Uterus (tissue), 2 donors: ENCODE results near the gene SLC9A6.

ENCODE experiments used
- POLR2A ChIP-seq, 2 donors: fragments of 450-650 bp; IDR thresholded peaks; one replicate each; pipeline ENCODE4 v1.6.1; 2016; ENCODE audit warnings: antibody characterized with exemption in 2 of 2, mild to moderate bottlenecking in 1 of 2, moderate library complexity in 1 of 2
- TF ChIP-seq, protein P1 (sequence below), 4 experiments: fragments of 200-600 bp in 2 of 4; fragments of 450-650 bp in 2 of 4; sonication (generic) in 2 of 4; IDR thresholded peaks; one replicate each; pipeline ENCODE4 v1.5.1; 2016 to 2019; ENCODE audit warnings: antibody characterized with exemption in 4 of 4, mild to moderate bottlenecking in 2 of 4, moderate library complexity in 1 of 4

DNA sequence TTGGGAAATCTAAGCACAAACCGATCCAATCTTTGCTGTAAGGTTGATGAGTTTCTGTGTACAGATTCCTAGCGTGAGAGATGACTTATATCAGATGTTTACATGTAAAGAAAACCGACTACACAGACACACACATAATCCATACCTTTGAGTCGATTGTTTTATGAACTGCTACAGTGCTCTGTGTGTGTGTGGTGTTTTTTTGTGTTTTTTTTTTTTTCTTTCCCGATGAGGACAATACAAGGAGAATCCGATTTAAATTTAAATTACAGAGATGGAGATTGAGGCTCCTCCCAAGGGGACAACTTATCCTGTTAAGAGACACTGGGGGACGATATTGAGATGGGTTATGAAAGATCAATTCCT is 461 bp upstream of the SLC9A6 start:
- TF ChIP-seq, protein P1, sequence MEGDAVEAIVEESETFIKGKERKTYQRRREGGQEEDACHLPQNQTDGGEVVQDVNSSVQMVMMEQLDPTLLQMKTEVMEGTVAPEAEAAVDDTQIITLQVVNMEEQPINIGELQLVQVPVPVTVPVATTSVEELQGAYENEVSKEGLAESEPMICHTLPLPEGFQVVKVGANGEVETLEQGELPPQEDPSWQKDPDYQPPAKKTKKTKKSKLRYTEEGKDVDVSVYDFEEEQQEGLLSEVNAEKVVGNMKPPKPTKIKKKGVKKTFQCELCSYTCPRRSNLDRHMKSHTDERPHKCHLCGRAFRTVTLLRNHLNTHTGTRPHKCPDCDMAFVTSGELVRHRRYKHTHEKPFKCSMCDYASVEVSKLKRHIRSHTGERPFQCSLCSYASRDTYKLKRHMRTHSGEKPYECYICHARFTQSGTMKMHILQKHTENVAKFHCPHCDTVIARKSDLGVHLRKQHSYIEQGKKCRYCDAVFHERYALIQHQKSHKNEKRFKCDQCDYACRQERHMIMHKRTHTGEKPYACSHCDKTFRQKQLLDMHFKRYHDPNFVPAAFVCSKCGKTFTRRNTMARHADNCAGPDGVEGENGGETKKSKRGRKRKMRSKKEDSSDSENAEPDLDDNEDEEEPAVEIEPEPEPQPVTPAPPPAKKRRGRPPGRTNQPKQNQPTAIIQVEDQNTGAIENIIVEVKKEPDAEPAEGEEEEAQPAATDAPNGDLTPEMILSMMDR (IDR thresholded peaks at IDR 0.05): no peak
- no peak for TF ChIP-seq POLR2A (IDR thresholded peaks at IDR 0.05)
